GM23338 (cell line): ENCODE results near the gene ONECUT3.

ENCODE experiments used
- CREB1 ChIP-seq: fragments of 250-450 bp; sonication (Bioruptor Pico); IDR thresholded peaks from 2 replicates; pipeline ENCODE4 v1.5.0; 2020; ENCODE audit warnings: low read depth, mild to moderate bottlenecking, moderate library complexity
- CTCF ChIP-seq, 2 experiments: fragments of 200-600 bp in 1 of 2; sonication (generic) in 1 of 2; conservative IDR thresholded peaks; 2 replicates each; pipeline versions ENCODE4 v1.5.1 to v1.6.1; 2016 to 2017; ENCODE audit warnings: antibody characterized with exemption in 2 of 2, low read depth in 2 of 2, mild to moderate bottlenecking in 2 of 2, moderate library complexity in 1 of 2
- EZH2 ChIP-seq: fragments of 200-600 bp; sonication (generic); IDR thresholded peaks from one replicate; pipeline ENCODE4 v1.8.0; 2017; ENCODE audit warnings: antibody characterized with exemption, mild to moderate bottlenecking, low read depth; ENCODE audit not compliant: unreplicated experiment
- EZH2phosphoT487 ChIP-seq: fragments of 200-600 bp; sonication (generic); IDR thresholded peaks from one replicate; pipeline ENCODE4 v1.8.1; 2018; ENCODE audit warnings: antibody characterized with exemption; ENCODE audit not compliant: unreplicated experiment
- NANOG ChIP-seq: IDR thresholded peaks from 2 replicates; pipeline ENCODE4 v1.6.1; 2016; ENCODE audit warnings: antibody characterized with exemption, borderline replicate concordance
- REST ChIP-seq: IDR thresholded peaks from one replicate; pipeline ENCODE4 v1.6.1; 2018; ENCODE audit warnings: antibody characterized with exemption; ENCODE audit not compliant: unreplicated experiment
- STAT1 ChIP-seq: IDR thresholded peaks from one replicate; pipeline ENCODE4 v1.6.1; 2016; ENCODE audit warnings: antibody characterized with exemption; ENCODE audit not compliant: unreplicated experiment
- ZNF114 ChIP-seq: fragments of 250-450 bp; sonication (Bioruptor Pico); IDR thresholded peaks from 2 replicates; pipeline ENCODE4 v1.5.0; 2020; ENCODE audit warnings: mild to moderate bottlenecking, moderate library complexity

DNA sequence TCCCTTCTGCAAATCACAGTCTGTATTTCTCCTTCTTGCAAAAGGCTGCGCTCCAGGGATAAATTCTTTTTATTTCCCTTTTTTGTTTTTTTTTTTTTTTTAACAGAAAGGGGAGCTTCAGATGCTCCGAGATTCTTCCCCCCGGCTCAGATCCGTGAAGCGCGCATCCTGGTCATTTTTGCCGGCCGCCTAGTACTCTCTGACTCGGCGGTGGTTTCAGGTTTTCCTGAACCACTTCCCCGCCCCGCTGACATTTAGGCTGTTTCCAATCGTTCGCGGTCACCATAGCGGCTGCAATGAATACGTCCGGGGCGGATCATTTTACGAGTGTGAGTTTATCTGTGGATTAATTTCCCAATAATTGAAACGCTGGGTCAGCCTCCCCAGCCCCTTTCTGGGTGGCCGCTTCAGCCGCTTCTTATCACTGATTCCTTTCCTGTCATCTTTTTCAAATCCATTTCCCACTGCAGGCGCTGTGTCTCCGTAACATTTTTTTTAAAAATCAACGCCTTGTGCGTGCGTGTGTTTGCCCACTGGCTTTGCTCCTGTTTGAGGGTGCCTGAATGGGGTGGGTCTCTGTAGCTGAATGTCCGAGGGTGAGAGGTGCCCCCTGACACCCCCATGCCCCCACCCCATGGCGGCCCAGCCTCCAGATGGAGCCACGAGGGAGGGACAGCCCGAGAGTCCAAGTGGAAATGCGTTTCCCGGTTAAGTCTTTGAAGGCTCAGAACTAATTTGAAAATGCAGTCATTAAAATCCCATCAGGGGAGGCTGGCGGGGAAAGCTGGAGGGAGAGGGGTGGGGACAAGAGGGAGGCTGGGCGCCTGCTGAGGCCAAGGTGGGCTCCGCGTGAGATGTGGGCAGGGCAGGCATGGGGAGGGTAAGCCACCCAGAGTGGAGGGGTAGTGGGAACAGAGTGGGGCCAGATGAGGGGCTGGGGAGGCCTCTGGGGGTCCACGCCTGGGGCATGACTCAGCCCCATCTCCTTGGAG is 10.6 kb downstream of the ONECUT3 start:
- TF ChIP-seq CTCF (conservative IDR thresholded peaks at IDR 0.05; ENCODE audit: low read depth in 2 of 2) (no peak), EZH2phosphoT487 (no peak), NANOG (no peak), EZH2 (peak; percentile 91), CREB1 (CRISPR knock-in tag) (no peak), REST (no peak), STAT1 (no peak), ZNF114 (CRISPR knock-in tag) (no peak)
